GM19099 (cell line): ENCODE data around the gene GOLGA6L2.

ENCODE experiments used
- POLR2A ChIP-seq: IDR thresholded peaks from 3 replicates; pipeline ENCODE4 v1.6.1; 2011; ENCODE audit warnings: low read depth; ENCODE audit not compliant: insufficient read length; ENCODE audit errors: extremely low read depth

The GOLGA6L2 gene

DNA sequence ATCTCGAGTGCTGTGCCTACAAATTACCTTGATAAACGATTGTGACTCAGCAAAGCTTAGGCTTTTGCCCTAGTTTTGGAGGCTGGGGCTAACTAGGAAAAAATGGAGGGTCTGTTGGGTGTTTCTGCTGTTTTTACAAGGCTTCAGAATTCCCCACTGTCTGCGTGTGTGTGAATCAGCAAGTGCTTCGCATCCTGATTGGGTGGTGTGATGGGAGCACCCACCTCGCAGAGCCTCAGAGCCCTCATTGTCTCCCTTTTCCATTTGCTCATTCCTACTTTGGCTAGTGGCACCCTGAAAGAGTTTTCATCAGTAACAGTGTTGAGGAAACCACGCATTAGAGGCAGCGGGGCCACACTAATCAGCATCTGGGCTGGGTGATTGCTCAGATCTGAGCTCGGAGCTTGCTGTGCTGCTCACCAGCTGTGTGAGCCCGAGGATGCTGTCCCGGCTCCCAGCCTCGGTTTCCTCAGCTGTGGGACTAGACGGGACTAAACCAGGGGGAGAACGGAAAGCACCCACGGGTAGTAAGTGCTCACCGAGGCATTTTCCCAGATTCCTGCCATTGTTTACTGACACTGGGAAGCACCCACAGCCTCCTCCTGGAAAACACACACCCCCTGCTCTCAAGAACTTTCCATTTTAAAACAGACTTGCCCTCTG, 51.9 kb downstream of the GOLGA6L2 start:
- no peak for TF ChIP-seq POLR2A
